SH-SY5Y (cell line): Measurements from ENCODE around the gene INSL3.

Experiments used
- GATA2 ChIP-seq: IDR thresholded peaks from 2 replicates; pipeline ENCODE4 v1.6.1; 2011; ENCODE audit warnings: mild to moderate bottlenecking, low read depth, low read length
- GATA3 ChIP-seq: IDR thresholded peaks from 2 replicates; pipeline ENCODE4 v1.6.1; 2011; ENCODE audit warnings: low read depth, mild to moderate bottlenecking, low read length, moderate library complexity

Gene INSL3

GRCh38 chr19:17790059-17790780, 31.1 kb downstream of the INSL3 start:
- TF ChIP-seq GATA3 (no peak), GATA2 (no peak)

GRCh38 chr19:17788632-17789031, 32.7 kb downstream of the INSL3 start:
- TF ChIP-seq GATA3 (no peak), GATA2 (no peak)

- no peak for TF ChIP-seq GATA2
- TF ChIP-seq GATA3: no peak
These were observed 33.9 kb downstream of the INSL3 start for GRCh38 chr19:17787274-17787913.

- TF ChIP-seq GATA3 (no peak), GATA2 (no peak)
These were observed 36.9 kb downstream of the INSL3 start for GRCh38 chr19:17784201-17785008.

- TF ChIP-seq GATA2: no peak
- TF ChIP-seq GATA3: no peak
These were observed 40.5 kb downstream of the INSL3 start for GRCh38 chr19:17780781-17781180.

GRCh38 chr19:17778968-17779929, 42.1 kb downstream of the INSL3 start:
- TF ChIP-seq GATA3 (no peak), GATA2 (no peak)

GRCh38 chr19:17778251-17778967, 42.9 kb downstream of the INSL3 start:
- TF ChIP-seq GATA2 (no peak), GATA3 (no peak)

- TF ChIP-seq GATA2 (no peak), GATA3 (no peak)
These were observed 45.1 kb downstream of the INSL3 start for GRCh38 chr19:17775991-17776803.

GRCh38 chr19:17775245-17775927, 45.9 kb downstream of the INSL3 start:
- no peak for TF ChIP-seq GATA3
- TF ChIP-seq GATA2: no peak

GRCh38 chr19:17772172-17772571, 49.1 kb downstream of the INSL3 start:
- TF ChIP-seq GATA3: no peak
- TF ChIP-seq GATA2: no peak

- TF ChIP-seq GATA2 (no peak), GATA3 (no peak)
These were observed 50.7 kb downstream of the INSL3 start for GRCh38 chr19:17770613-17771012.

- TF ChIP-seq GATA3 (no peak), GATA2 (no peak)
These were observed 53.8 kb downstream of the INSL3 start for GRCh38 chr19:17767559-17767958.
